Activated B cell treated with CpG ODN at 0.5 μM for 24 hours (primary cell): ENCODE data around the gene CERT1. TPM values are rescaled to one million over a fixed set of nuclear protein-coding genes. Genes with fewer than 3 reads are reported as not detected.

Experiments used
- ATAC-seq: fragments of 200-7000 bp; cut with Tn5 transposase; one replicate; pipeline ENCODE4 v1.10.0; 2021; ENCODE audit warnings: low read depth, mild to moderate bottlenecking, moderate library complexity
- CTCF ChIA-PET: fragments of 350-600 bp; sonication (Branson Sonifier 250); formaldehyde crosslinking; loops from one replicate; lab custom pipeline; 2021; ENCODE audit warnings: antibody characterized with exemption; lab: Charles Lee
- POLR2A ChIA-PET: fragments of 350-600 bp; sonication (Branson Sonifier 250); formaldehyde crosslinking; loops from one replicate; lab custom pipeline; 2021; ENCODE audit warnings: antibody characterized with exemption; lab: Charles Lee
- DNase-seq: peaks from one replicate; pipeline ENCODE4 v3.0.0; 2022
- H3K27ac Mint-ChIP-seq: one replicate; pipeline ENCODE4 v1.8.0; 2020; ENCODE audit warnings: mixed read lengths
- H3K27me3 Mint-ChIP-seq: one replicate; pipeline ENCODE4 v1.8.0; 2021; ENCODE audit warnings: mixed read lengths
- H3K36me3 Mint-ChIP-seq: one replicate; pipeline ENCODE4 v1.8.0; 2021; ENCODE audit warnings: low read depth, mixed read lengths
- H3K4me1 Mint-ChIP-seq: one replicate; pipeline ENCODE4 v1.8.0; 2021; ENCODE audit warnings: mixed read lengths
- H3K4me3 Mint-ChIP-seq: one replicate; pipeline ENCODE4 v1.8.0; 2020; ENCODE audit warnings: mild to moderate bottlenecking, mixed read lengths
- H3K9me3 Mint-ChIP-seq: one replicate; pipeline ENCODE4 v1.8.0; 2020; ENCODE audit warnings: mixed read lengths
- CTCF ChIP-seq: fragments of 200-600 bp; IDR thresholded peaks from one replicate; pipeline ENCODE4 v1.8.0; 2022; ENCODE audit warnings: antibody characterized with exemption, mild to moderate bottlenecking
- intact Hi-C: fragments of 100-400 bp; cut with micrococcal nuclease; formaldehyde crosslinking; loops from one replicate; pipeline ENCODE4 v1.15.1; 2024
- total RNA-seq: library from RNA; stranded (reverse); gene quantifications from 2 replicates; pipeline ENCODE4 v1.2.3, GENCODE V29; 2022

The CERT1 gene
- total RNA-seq, 1 donor from 2014 or later: 49.5 TPM

- intact Hi-C loops: loop anchor here (1.0 to 2.0 kb wide), 3 partner anchors 10 to 41 kb away; no protein-coding TSS in a partner anchor
- DNase-seq: no peak
Measured at GRCh38 chr5:75525344-75525743, 13.9 kb upstream of the CERT1 start.

GRCh38 chr5:75524591-75524990, 13.2 kb upstream of the CERT1 start:
- Mint-ChIP-seq H3K4me3 (no peak overlapping the region), H3K9me3 (peaks cover 14% of the 10 kb centered on the region), H3K4me1 (peaks cover 39% of the 10 kb centered on the region), H3K27ac (peak overlapping the region; percentile 76), H3K36me3 (peaks cover 30% of the 10 kb centered on the region), H3K27me3 (no peaks in the 10 kb centered on the region)
- no peak for TF ChIP-seq CTCF
- DNase-seq (no peak), ATAC-seq (no peak)
- POLR2A ChIA-PET: interaction anchor here (1.0 to 2.9 kb wide), 3 partner anchors 9 to 758 kb away, joined by 3 to 14 read pairs (median 3); partner anchors contain the start of genes CERT1 and POLK
- intact Hi-C loops: loop anchor here (1.0 to 2.0 kb wide), 3 partner anchors 13 to 42 kb away; partner anchors contain the start of genes CERT1 and POLK
- CTCF ChIA-PET: interaction anchor here (0.7 kb wide), 1 partner anchor 12 kb away, joined by 3 read pairs; no protein-coding TSS in a partner anchor

More at GRCh38 chr5:75525344-75525743, 13.9 kb upstream of the CERT1 start:
- ChIA-PET POLR2A (interaction anchor here (1.2 to 2.9 kb wide), 3 partner anchors 9 to 14 kb away, joined by 3 to 14 read pairs (median 6); partner anchors contain the start of genes CERT1 and POLK), CTCF (interaction anchor here (1.3 kb wide), 1 partner anchor 12 kb away, joined by 3 read pairs; no protein-coding TSS in a partner anchor)
- Mint-ChIP-seq H3K36me3 (peaks cover 23% of the 10 kb centered on the region), H3K27ac (peak overlapping the region; percentile 76), H3K4me1 (peaks cover 40% of the 10 kb centered on the region), H3K4me3 (peak overlapping the region; percentile 73), H3K27me3 (no peaks in the 10 kb centered on the region), H3K9me3 (peaks cover 13% of the 10 kb centered on the region)
- ATAC-seq: no peak
- no peak for TF ChIP-seq CTCF

GRCh38 chr5:75524071-75524470, 12.6 kb upstream of the CERT1 start:
- no peak for DNase-seq
- ChIA-PET CTCF (interaction anchor here (0.7 kb wide), 1 partner anchor 12 kb away, joined by 3 read pairs; no protein-coding TSS in a partner anchor), POLR2A (interaction anchor here (0.7 to 2.9 kb wide), 4 partner anchors 8 to 758 kb away, joined by 3 to 14 read pairs (median 4); partner anchors contain the start of genes CERT1 and POLK)
- Mint-ChIP-seq H3K9me3 (peaks cover 14% of the 10 kb centered on the region), H3K4me3 (peak overlapping the region; percentile 58), H3K36me3 (peaks cover 34% of the 10 kb centered on the region), H3K27me3 (no peaks in the 10 kb centered on the region), H3K4me1 (peaks cover 43% of the 10 kb centered on the region), H3K27ac (peak overlapping the region; percentile 76)
- intact Hi-C loops: loop anchor here (1.0 to 2.0 kb wide), 3 partner anchors 13 to 43 kb away; partner anchors contain the start of genes CERT1 and POLK
- ATAC-seq: peak; percentile 80
- no peak for TF ChIP-seq CTCF

GRCh38 chr5:75523275-75523674, 11.8 kb upstream of the CERT1 start:
- H3K36me3 Mint-ChIP-seq: peaks cover 34% of the 10 kb centered on the region
- ATAC-seq (no peak), DNase-seq (no peak)
- peak overlapping the region; percentile 58 for H3K4me3 Mint-ChIP-seq
- peaks cover 46% of the 10 kb centered on the region for H3K4me1 Mint-ChIP-seq
- CTCF ChIA-PET: no interaction called here
- no peaks in the 10 kb centered on the region for H3K27me3 Mint-ChIP-seq
- POLR2A ChIA-PET: interaction anchor here (0.7 kb wide), 1 partner anchor 55 kb away, joined by 4 read pairs; no protein-coding TSS in a partner anchor
- H3K27ac Mint-ChIP-seq: peak overlapping the region; percentile 76
- TF ChIP-seq CTCF: no peak
- intact Hi-C loops: no loop called here
- peaks cover 14% of the 10 kb centered on the region for H3K9me3 Mint-ChIP-seq

GRCh38 chr5:75522542-75522941, 11.1 kb upstream of the CERT1 start:
- ATAC-seq (no peak), DNase-seq (no peak)
- no peak for TF ChIP-seq CTCF
- Mint-ChIP-seq H3K27ac (no peak overlapping the region), H3K27me3 (no peaks in the 10 kb centered on the region), H3K4me3 (no peak overlapping the region), H3K4me1 (peaks cover 51% of the 10 kb centered on the region), H3K36me3 (peaks cover 37% of the 10 kb centered on the region), H3K9me3 (peaks cover 14% of the 10 kb centered on the region)
- POLR2A ChIA-PET: no interaction called here
- CTCF ChIA-PET: no interaction called here
- intact Hi-C loops: no loop called here
